ENCODE results near the gene ARHGAP31. TPM values are rescaled to one million over a fixed set of nuclear protein-coding genes. Genes with fewer than 3 reads are reported as not detected.

Gene ARHGAP31
- total and polyA plus RNA-seq, 2 experiments from 2014 or later = 8.1 to 15.3 TPM

DNA sequence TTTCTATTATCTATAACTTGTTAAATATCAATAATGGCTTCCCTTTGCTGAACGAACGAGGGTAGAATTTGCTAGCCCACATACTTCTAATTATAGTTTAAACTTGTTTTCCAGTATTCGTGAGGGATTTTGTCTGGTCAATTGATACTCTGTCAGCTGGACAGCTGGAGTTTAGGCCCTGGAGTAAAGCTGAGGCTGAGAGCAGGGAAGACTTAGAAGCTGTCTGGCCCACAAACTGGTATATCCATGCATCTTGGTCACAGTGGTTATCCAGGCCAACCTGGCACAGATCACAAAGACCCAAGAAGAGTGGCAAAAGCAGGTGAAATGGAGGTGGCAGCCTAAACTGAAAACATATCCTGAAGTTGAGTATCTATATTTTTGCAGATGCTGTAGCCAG lies 19.3 kb downstream of the ARHGAP31 start:
- Histone ChIP-seq H3K27me3 (replicated peaks; ENCODE audit: insufficient read depth) (no peaks in the 10 kb centered on the region), H3K4me2 (ENCODE audit: unreplicated experiment) (no peak overlapping the region), H4K20me1 (ENCODE audit: insufficient read depth) (no peaks in the 10 kb centered on the region), H3F3A (ENCODE audit: insufficient read depth) (peaks cover 42% of the 10 kb centered on the region), H3K9ac (no peak overlapping the region), H3K27ac (no peak overlapping the region), H2AFZ (no peak overlapping the region), H3K36me3 (ENCODE audit: low read depth) (no peaks in the 10 kb centered on the region; the same call in 1 of the 2 replicates), H3K4me1 (ENCODE audit: insufficient read depth) (peaks cover 36% of the 10 kb centered on the region), H3K9me3 (ENCODE audit: low read depth) (no peaks in the 10 kb centered on the region), H3K79me2 (ENCODE audit: insufficient read depth) (peaks cover 66% of the 10 kb centered on the region), H3K9me2 (ENCODE audit: insufficient read depth) (no peaks in the 10 kb centered on the region), H3K4me3 (no peak overlapping the region)
- in situ Hi-C loops (cut with MboI) = no loop called here
- WGBS, 2 experiments (ENCODE audit: low coverage in 1 of 2, low lambda C conversion rate in 2 of 2, missing lambda C conversion rate in 2 of 2) = 84 to 90% methylated on average over 3 of the region's 3 CpGs
- no peak for DNase-seq
- TF ChIP-seq EZH2 (IDR thresholded peaks at IDR 0.05; ENCODE audit: insufficient read depth, poor library complexity, severe bottlenecking) (no peak), EZH2phosphoT487 (IDR thresholded peaks at IDR 0.05; ENCODE audit: insufficient read depth, low read depth) (no peak)

DNA sequence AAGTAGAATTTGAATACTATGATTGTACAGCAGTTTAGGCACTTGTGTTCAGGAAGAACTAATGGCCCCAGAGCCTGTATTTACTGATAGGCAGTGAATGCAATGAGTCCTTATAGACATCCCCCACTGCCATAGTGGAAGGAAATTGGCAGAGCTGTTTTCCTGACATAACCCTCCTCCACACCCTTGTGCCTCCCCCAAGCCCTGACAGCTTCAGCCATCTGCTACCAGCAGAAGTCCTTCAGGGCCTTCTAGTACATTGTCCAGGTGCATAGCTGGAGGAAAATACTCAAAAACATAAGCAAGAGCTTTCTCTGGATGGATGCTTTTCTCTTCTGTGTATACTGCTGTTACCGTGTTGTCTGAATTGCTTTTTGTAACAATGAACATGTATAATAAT lies 20.6 kb downstream of the ARHGAP31 start:
- H3K27ac ChIP-seq = no peak overlapping the region
- H3F3A ChIP-seq (ENCODE audit: insufficient read depth) = peaks cover 28% of the 10 kb centered on the region
- in situ Hi-C loops (cut with MboI) = no loop called here
- no peak overlapping the region for H3K9ac ChIP-seq
- H3K9me3 ChIP-seq (ENCODE audit: low read depth) = no peaks in the 10 kb centered on the region
- no peaks in the 10 kb centered on the region for H3K9me2 ChIP-seq (ENCODE audit: insufficient read depth)
- H2AFZ ChIP-seq = no peak overlapping the region
- no peak overlapping the region for H3K4me3 ChIP-seq
- no peaks in the 10 kb centered on the region for H4K20me1 ChIP-seq (ENCODE audit: insufficient read depth)
- WGBS, 2 experiments (ENCODE audit: low coverage in 1 of 2, low lambda C conversion rate in 2 of 2, missing lambda C conversion rate in 2 of 2) = 93 to 97% methylated on average over 1 of the region's 1 CpG
- no peaks in the 10 kb centered on the region; the same call in 1 of the 2 replicates for H3K36me3 ChIP-seq (ENCODE audit: low read depth)
- no peak for TF ChIP-seq EZH2phosphoT487 (IDR thresholded peaks at IDR 0.05; ENCODE audit: insufficient read depth, low read depth)
- no peak for TF ChIP-seq EZH2 (IDR thresholded peaks at IDR 0.05; ENCODE audit: insufficient read depth, poor library complexity, severe bottlenecking)
- no peak overlapping the region for H3K4me2 ChIP-seq (ENCODE audit: unreplicated experiment)
- peaks cover 73% of the 10 kb centered on the region for H3K79me2 ChIP-seq (ENCODE audit: insufficient read depth)
- no peak for DNase-seq
- peaks cover 36% of the 10 kb centered on the region for H3K4me1 ChIP-seq (ENCODE audit: insufficient read depth)
- no peaks in the 10 kb centered on the region for H3K27me3 ChIP-seq (replicated peaks; ENCODE audit: insufficient read depth)

DNA sequence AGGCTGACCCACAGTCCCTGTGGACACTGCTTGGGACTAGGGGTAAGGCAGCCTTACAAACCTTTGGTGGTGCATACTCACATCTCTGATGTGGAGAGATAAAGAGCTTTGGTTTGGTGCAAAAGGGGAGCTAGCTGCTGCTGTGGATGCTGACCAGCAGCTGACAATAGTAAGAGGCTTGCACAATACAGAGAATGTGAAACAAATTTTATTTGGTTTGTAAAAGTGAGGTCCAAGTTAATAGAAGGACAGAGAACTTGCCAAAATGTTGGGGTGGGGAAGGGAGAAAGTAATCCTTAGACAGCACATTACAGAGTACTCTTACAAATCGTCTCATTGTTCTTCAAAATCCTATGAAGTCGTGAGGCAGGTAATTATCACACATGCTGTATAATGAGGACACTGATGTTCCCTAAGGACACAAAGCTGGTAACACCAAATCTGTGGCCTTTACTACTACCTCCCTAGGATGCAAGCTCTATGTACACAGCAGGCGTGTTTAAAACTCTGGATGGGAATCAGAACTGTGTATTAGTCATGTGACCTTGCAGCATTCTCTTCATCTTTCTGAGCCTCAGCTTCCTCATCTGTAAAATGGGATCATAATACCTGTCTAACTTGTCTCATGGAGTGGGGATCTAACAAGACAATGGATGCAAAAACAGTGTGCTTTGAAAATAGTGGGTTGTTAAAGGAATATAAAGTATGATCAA lies 21.6 kb downstream of the ARHGAP31 start:
- WGBS, 2 experiments (ENCODE audit: low coverage in 1 of 2, low lambda C conversion rate in 2 of 2, missing lambda C conversion rate in 2 of 2) = 78 to 84% methylated on average over 3 of the region's 3 CpGs
- no peak for TF ChIP-seq EZH2phosphoT487 (IDR thresholded peaks at IDR 0.05; ENCODE audit: insufficient read depth, low read depth)
- no peak for TF ChIP-seq EZH2 (IDR thresholded peaks at IDR 0.05; ENCODE audit: insufficient read depth, poor library complexity, severe bottlenecking)
- in situ Hi-C loops (cut with MboI) = no loop called here

DNA sequence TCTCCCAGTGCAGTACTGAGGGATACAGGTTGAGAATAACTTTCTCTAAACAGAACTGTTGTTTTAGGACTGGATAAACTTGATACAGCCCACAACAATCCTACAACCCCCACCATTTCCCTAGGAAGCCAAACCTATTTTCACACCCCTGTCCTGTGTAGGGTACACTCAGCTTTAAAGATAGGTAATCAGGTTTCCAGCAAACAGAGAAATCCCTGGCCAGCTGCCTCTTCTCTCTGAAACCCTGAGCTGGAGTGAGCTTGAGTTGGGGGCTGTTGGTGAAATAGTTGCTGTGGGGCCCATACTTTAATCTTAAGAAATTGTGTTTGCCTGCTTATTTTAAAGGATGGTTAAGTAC lies 22.1 kb downstream of the ARHGAP31 start:
- no peak overlapping the region for H3K4me3 ChIP-seq
- no peaks in the 10 kb centered on the region; the same call in 1 of the 2 replicates for H3K36me3 ChIP-seq (ENCODE audit: low read depth)
- no peaks in the 10 kb centered on the region for H4K20me1 ChIP-seq (ENCODE audit: insufficient read depth)
- no peaks in the 10 kb centered on the region for H3K9me2 ChIP-seq (ENCODE audit: insufficient read depth)
- no peak overlapping the region for H3K27ac ChIP-seq
- TF ChIP-seq EZH2 (IDR thresholded peaks at IDR 0.05; ENCODE audit: insufficient read depth, poor library complexity, severe bottlenecking) (no peak), EZH2phosphoT487 (IDR thresholded peaks at IDR 0.05; ENCODE audit: insufficient read depth, low read depth) (no peak)
- H2AFZ ChIP-seq = no peak overlapping the region
- DNase-seq = no peak
- H3K27me3 ChIP-seq (replicated peaks; ENCODE audit: insufficient read depth) = no peaks in the 10 kb centered on the region
- H3K9ac ChIP-seq = no peak overlapping the region
- H3K9me3 ChIP-seq (ENCODE audit: low read depth) = no peaks in the 10 kb centered on the region
- H3K79me2 ChIP-seq (ENCODE audit: insufficient read depth) = peaks cover 86% of the 10 kb centered on the region
- peaks cover 23% of the 10 kb centered on the region for H3K4me1 ChIP-seq (ENCODE audit: insufficient read depth)
- H3F3A ChIP-seq (ENCODE audit: insufficient read depth) = peaks cover 15% of the 10 kb centered on the region
- H3K4me2 ChIP-seq (ENCODE audit: unreplicated experiment) = no peak overlapping the region
- in situ Hi-C loops (cut with MboI) = no loop called here

More for the DNA sequence above, 21.6 kb downstream of the ARHGAP31 start:
- Histone ChIP-seq H2AFZ (no peak overlapping the region), H3K4me3 (no peak overlapping the region), H3K4me2 (ENCODE audit: unreplicated experiment) (no peak overlapping the region), H3K36me3 (ENCODE audit: low read depth) (no peaks in the 10 kb centered on the region; the same call in 1 of the 2 replicates), H3K79me2 (ENCODE audit: insufficient read depth) (peaks cover 82% of the 10 kb centered on the region), H3K4me1 (ENCODE audit: insufficient read depth) (peaks cover 29% of the 10 kb centered on the region), H4K20me1 (ENCODE audit: insufficient read depth) (no peaks in the 10 kb centered on the region), H3K9me2 (ENCODE audit: insufficient read depth) (no peaks in the 10 kb centered on the region), H3K27me3 (replicated peaks; ENCODE audit: insufficient read depth) (no peaks in the 10 kb centered on the region), H3F3A (ENCODE audit: insufficient read depth) (peaks cover 20% of the 10 kb centered on the region), H3K9me3 (ENCODE audit: low read depth) (no peaks in the 10 kb centered on the region), H3K27ac (no peak overlapping the region), H3K9ac (no peak overlapping the region)
- peak; percentile 37 for DNase-seq

Measured in GM23248 (cell line).